Stimulated activated naive CD8-positive, alpha-beta T cell treated with anti-CD3 and anti-CD28 coated beads, Interleukin-15, amount 100 ng/mL, for 72 hours (primary cell): ENCODE results near the gene SGSM2.

ENCODE experiments used
- ATAC-seq: fragments of 150-1000 bp; cut with Tn5 transposase; 2 replicates; pipeline ENCODE4 v1.10.0; 2021; ENCODE audit warnings: mild to moderate bottlenecking, moderate library complexity
- DNase-seq, 2 donors: peaks; one replicate each; pipeline ENCODE4 v3.0.0; 2021 to 2022
- H3K27ac Mint-ChIP-seq, 2 donors: one replicate each; pipeline ENCODE4 v1.8.0; 2022; ENCODE audit warnings: mild to moderate bottlenecking in 2 of 2, mixed read lengths in 2 of 2, moderate library complexity in 2 of 2
- H3K27me3 Mint-ChIP-seq: one replicate; pipeline ENCODE4 v1.8.0; 2022; ENCODE audit warnings: mixed read lengths
- H3K4me1 Mint-ChIP-seq: one replicate; pipeline ENCODE4 v1.8.0; 2022; ENCODE audit warnings: mild to moderate bottlenecking, mixed read lengths
- H3K4me3 Mint-ChIP-seq, 2 donors: one replicate each; pipeline ENCODE4 v1.8.0; 2022; ENCODE audit warnings: mild to moderate bottlenecking in 2 of 2, mixed read lengths in 2 of 2, moderate library complexity in 1 of 2
- H3K9me3 Mint-ChIP-seq, 2 donors: one replicate each; pipeline ENCODE4 v1.8.0; 2022; ENCODE audit warnings: mixed read lengths in 2 of 2

The SGSM2 gene

DNA sequence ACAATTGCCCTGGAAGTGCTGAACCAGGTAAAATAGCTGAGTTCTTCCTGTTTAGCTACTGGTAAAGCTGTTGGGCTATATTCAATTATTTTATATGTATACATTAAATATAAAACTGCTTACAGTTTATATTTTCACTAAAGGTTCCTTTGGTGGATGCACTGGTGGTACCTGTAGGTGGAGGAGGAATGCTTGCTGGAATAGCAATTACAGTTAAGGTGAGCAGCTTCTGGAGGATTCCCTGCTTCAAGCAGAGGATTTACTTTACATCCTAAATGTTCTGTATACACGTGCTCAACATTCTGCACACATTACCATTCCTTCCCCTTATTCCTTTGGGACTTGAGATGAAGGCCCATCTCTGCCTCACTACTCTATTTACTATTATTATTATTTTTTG lies 15.9 kb upstream of the SGSM2 start:
- Mint-ChIP-seq H3K9me3 (no peaks in the 10 kb centered on the region), H3K27ac (no peak overlapping the region), H3K27me3 (no peaks in the 10 kb centered on the region), H3K4me1 (no peaks in the 10 kb centered on the region), H3K4me3 (no peak overlapping the region)
- DNase-seq (no peak), ATAC-seq (no peak)

GRCh38 chr17:2323629-2324314 lies 13.5 kb upstream of the SGSM2 start:
- no peak overlapping the region for H3K4me3 Mint-ChIP-seq
- DNase-seq (no peak), ATAC-seq (no peak)
- H3K27me3 Mint-ChIP-seq, result no peaks in the 10 kb centered on the region
- H3K9me3 Mint-ChIP-seq, result no peaks in the 10 kb centered on the region
- H3K4me1 Mint-ChIP-seq, result no peaks in the 10 kb centered on the region
- H3K27ac Mint-ChIP-seq, result no peak overlapping the region

GRCh38 chr17:2331303-2331702 lies 6.0 kb upstream of the SGSM2 start:
- H3K4me3 Mint-ChIP-seq, result no peak overlapping the region
- ATAC-seq (no peak), DNase-seq (no peak)
- H3K27ac Mint-ChIP-seq, result peak overlapping the region in 1 of 2 donors; percentile 71
- H3K27me3 Mint-ChIP-seq, result no peaks in the 10 kb centered on the region
- no peaks in the 10 kb centered on the region for H3K9me3 Mint-ChIP-seq
- peaks cover 13% of the 10 kb centered on the region for H3K4me1 Mint-ChIP-seq

DNA sequence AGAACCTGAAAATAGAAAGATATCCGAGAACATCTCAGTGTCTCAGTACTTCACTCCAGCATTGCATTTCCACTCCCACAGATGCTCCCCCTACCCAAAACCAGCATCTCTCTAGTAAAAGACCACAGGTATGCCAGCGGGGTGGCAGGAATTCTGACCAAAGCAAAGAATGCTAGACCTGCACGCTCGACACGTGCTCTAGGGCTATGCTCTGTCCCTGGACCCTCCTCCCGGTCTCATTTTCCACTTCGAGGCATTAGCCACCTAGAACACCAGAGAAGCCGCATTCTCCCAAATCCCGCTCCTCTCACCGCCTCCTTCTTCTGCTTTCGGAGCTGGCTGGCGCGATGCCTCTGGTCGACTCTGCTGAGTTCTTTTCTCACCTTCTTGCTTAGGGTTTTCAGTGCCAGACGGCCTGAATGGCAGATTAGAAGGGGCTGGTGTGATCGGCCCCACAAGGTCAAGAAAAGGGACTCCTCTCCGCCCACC lies 1.5 kb upstream of the SGSM2 start:
- H3K9me3 Mint-ChIP-seq, result no peaks in the 10 kb centered on the region
- peak overlapping the region; percentile 99 for H3K27ac Mint-ChIP-seq
- peak overlapping the region; percentile 100 for H3K4me3 Mint-ChIP-seq
- no peak for ATAC-seq
- H3K4me1 Mint-ChIP-seq, result peaks cover 14% of the 10 kb centered on the region
- H3K27me3 Mint-ChIP-seq, result no peaks in the 10 kb centered on the region
- no peak for DNase-seq

DNA sequence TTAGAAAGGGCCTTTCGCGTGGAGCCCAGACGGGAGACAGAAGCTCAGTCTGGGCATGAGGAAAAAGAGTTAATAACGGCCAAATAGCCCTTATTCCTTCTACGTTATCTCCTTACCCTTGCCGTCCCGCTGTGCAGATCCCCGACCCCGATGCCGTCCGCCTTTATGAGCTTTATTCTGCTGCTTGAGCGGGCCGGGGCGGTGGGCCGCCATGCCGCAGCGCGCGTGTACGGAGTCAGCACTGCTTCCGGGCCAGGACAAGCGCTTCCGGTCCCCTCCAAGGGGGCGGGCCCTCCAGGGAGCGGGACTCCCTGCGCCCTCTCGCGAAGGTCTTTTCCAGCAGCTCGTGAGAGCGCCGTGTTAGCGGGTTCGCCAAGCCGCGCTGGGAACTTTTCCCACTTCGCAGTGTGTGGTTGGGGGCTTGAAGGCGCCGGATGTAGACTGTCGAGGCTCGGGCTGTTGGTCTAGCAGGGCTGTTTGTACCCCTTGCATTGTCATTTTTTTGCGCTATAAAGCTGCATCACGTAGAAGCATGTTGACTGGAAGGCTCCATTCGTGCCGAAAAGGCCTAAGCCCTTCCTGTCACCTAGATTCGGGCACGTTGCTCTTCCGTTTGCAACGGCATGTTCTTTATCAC lies 968 bp upstream of the SGSM2 start, which contains the start of gene TSR1:
TSS of gene TSR1 (minus strand) at position 243 of the 637 bp plus-strand sequence. CDS start at position 213, 30 bp downstream.
- Mint-ChIP-seq H3K27ac (peak within 1 kb of the TSS; percentile 99), H3K27me3 (no peaks in the 10 kb centered on the region), H3K4me1 (peaks cover 14% of the 10 kb centered on the region), H3K4me3 (peak within 1 kb of the TSS; percentile 100), H3K9me3 (no peaks in the 10 kb centered on the region)
- DNase-seq (peak; percentile 84 to 89), ATAC-seq (peak; percentile 93)

GRCh38 chr17:2337544-2338314 lies 428 bp downstream of the SGSM2 start:
- Mint-ChIP-seq H3K9me3 (no peaks in the 10 kb centered on the region), H3K4me3 (peak overlapping the region; percentile 100), H3K4me1 (peaks cover 20% of the 10 kb centered on the region), H3K27me3 (no peaks in the 10 kb centered on the region), H3K27ac (peak overlapping the region in 1 of 2 donors; percentile 12)
- DNase-seq (peak; percentile 57), ATAC-seq (peak; percentile 51)

DNA sequence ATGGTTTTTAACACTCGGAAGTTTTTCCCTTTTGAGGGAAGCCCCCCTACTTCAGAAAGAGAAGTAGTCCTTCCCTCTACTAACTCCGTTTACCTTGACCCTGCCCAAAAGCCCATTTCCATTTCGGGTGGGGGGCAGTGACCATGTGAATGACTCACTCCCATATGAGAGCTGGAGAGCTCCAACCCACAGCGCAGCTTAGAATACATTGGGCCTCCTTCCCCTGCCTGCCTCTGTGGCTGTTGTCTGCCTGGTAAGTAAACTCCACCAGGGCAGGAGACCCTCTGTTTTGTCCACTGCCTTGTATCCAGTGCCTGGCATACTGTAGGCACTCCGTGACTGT lies 985 bp downstream of the SGSM2 start:
- H3K9me3 Mint-ChIP-seq, result no peaks in the 10 kb centered on the region
- ATAC-seq (no peak), DNase-seq (no peak)
- no peaks in the 10 kb centered on the region for H3K27me3 Mint-ChIP-seq
- peak overlapping the region; percentile 70 to 81 for H3K4me3 Mint-ChIP-seq
- peak overlapping the region; percentile 12 to 46 for H3K27ac Mint-ChIP-seq
- H3K4me1 Mint-ChIP-seq, result peaks cover 25% of the 10 kb centered on the region

GRCh38 chr17:2343421-2343820 lies 6.1 kb downstream of the SGSM2 start:
- Mint-ChIP-seq H3K9me3 (no peaks in the 10 kb centered on the region), H3K4me1 (peaks cover 33% of the 10 kb centered on the region), H3K4me3 (peak overlapping the region in 1 of 2 donors; percentile 11), H3K27me3 (no peaks in the 10 kb centered on the region), H3K27ac (peak overlapping the region in 1 of 2 donors; percentile 71)
- DNase-seq, result peak; percentile 45 to 61
- peak; percentile 91 for ATAC-seq

DNA sequence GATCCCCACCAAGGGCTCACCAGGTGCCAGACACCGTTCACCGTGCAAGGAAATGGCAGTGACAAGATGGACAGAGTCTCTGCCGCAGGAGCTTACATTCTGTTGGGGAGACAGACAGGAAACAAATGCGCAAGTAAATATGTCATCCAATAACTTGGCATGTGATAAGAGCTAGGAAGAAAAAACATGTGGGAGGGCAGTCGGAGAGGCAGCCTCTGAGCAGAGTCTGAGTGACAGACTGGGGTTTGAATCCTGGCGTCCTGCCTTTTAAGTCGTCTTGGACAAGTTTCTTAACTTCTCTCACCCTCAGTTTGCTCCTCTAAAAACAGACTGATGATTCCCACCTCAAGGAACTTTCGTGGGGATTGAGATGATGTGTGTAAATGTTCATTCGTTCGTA lies 7.2 kb downstream of the SGSM2 start:
- no peaks in the 10 kb centered on the region for H3K9me3 Mint-ChIP-seq
- peaks cover 27% of the 10 kb centered on the region for H3K4me1 Mint-ChIP-seq
- H3K27ac Mint-ChIP-seq, result no peak overlapping the region
- H3K4me3 Mint-ChIP-seq, result no peak overlapping the region
- no peak for DNase-seq
- ATAC-seq, result no peak
- H3K27me3 Mint-ChIP-seq, result no peaks in the 10 kb centered on the region

DNA sequence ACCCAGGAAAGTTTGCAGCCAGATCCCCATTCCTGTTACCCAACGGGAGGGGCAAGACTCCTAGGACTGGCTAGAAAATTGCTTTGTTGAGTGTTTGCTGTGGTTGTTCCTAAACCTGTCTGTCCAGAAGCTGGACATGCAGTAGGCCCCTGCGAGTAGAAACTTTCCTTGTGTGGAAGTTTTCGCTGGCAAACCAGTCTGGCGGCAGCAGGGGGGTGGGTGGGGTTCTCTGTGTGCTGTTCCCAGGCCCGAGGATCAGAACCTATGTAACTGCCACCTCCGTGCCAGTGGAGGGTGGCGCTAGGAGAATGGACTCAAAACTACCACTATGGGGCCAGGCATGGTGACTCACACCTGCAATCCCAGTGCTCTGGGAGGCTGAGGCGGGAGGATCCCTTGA lies 9.2 kb downstream of the SGSM2 start:
- no peaks in the 10 kb centered on the region for H3K9me3 Mint-ChIP-seq
- DNase-seq (no peak), ATAC-seq (no peak)
- no peaks in the 10 kb centered on the region for H3K27me3 Mint-ChIP-seq
- no peak overlapping the region for H3K4me3 Mint-ChIP-seq
- peaks cover 23% of the 10 kb centered on the region for H3K4me1 Mint-ChIP-seq
- H3K27ac Mint-ChIP-seq, result no peak overlapping the region

DNA sequence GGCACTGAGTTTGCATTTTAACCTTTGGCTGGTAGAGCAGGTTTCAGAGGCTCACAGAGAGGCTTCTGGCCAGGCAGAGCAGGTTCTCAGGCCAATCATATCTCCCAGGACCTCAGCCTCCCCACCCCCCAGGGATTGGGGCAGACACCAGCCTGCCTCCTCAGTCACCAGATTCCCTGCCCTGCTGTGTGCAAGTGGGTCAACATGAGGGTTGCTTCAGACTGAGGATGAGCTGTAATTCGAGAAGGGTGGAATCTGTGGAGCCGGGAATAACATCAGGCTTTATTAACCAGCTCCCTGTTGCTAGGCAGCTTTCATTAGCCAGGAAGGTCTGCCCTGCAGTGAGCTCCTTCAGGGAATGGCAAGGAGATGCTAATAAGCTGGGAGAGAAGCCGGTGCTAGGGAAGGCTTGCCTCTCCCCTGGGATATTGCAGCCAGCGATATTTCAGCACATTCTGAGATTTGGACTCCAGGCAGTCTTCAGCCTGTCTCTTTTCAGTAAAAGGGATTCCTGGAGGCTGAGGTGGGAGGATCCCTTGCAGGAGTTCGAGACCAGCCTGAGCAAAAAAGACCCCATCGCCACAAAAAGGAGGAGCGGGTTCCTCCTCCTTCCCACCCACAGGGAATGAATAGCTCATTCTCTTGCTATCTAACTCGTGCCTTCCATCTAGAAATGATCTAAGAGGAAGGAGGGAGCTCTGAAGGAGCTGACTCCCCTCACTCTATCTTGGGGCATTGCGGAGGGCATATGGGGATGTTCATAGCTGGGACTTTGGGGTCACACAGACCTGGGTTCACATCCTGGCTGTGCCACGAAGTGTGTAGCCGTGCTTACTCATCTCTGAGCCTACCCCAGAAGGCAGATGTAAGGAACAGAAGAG lies 10.7 kb downstream of the SGSM2 start:
- no peaks in the 10 kb centered on the region for H3K27me3 Mint-ChIP-seq
- H3K4me1 Mint-ChIP-seq, result peaks cover 24% of the 10 kb centered on the region
- DNase-seq, result no peak
- no peak for ATAC-seq
- H3K9me3 Mint-ChIP-seq, result no peaks in the 10 kb centered on the region
- H3K4me3 Mint-ChIP-seq, result no peak overlapping the region
- H3K27ac Mint-ChIP-seq, result peak overlapping the region in 1 of 2 donors; percentile 19

- Mint-ChIP-seq H3K9me3 (no peaks in the 10 kb centered on the region), H3K4me3 (no peak overlapping the region), H3K27ac (no peak overlapping the region), H3K27me3 (no peaks in the 10 kb centered on the region), H3K4me1 (peaks cover 26% of the 10 kb centered on the region)
- ATAC-seq (no peak), DNase-seq (no peak)
These were observed 14.0 kb downstream of the SGSM2 start for GRCh38 chr17:2351269-2351668.

GRCh38 chr17:2354311-2354710 lies 17.0 kb downstream of the SGSM2 start:
- no peaks in the 10 kb centered on the region for H3K27me3 Mint-ChIP-seq
- H3K4me1 Mint-ChIP-seq, result peaks cover 26% of the 10 kb centered on the region
- ATAC-seq (no peak), DNase-seq (no peak)
- H3K4me3 Mint-ChIP-seq, result no peak overlapping the region
- H3K27ac Mint-ChIP-seq, result no peak overlapping the region
- no peaks in the 10 kb centered on the region for H3K9me3 Mint-ChIP-seq

- Mint-ChIP-seq H3K4me3 (no peak overlapping the region), H3K27me3 (no peaks in the 10 kb centered on the region), H3K27ac (no peak overlapping the region), H3K4me1 (peaks cover 25% of the 10 kb centered on the region), H3K9me3 (no peaks in the 10 kb centered on the region)
- DNase-seq (no peak), ATAC-seq (no peak)
These were observed 19.9 kb downstream of the SGSM2 start for GRCh38 chr17:2357237-2357636.

DNA sequence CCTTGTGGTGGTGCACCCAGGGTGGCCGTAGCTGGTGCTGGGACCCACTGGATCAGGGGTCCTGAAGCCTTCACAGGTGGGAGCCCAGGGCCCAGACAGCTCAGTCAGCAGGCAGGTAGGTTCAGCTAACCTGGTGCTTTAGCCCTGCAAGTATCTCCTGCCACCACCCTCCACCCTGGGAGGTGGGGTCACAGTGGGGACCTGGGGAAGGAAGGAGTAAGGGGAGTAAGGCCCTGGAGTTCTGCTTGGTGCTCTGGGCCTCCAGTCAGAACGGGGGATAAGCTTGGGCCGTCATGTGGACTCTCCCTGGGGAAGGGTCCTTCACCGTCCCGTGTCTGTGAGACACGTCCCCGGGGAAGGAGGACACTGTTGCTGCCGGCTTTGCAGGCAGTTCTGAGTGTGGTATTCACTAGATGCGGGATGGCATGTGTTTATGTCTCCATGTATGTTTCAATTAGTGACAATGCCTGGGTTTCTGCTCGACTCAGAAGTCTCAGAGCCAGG lies 20.7 kb downstream of the SGSM2 start:
- H3K4me1 Mint-ChIP-seq, result peaks cover 17% of the 10 kb centered on the region
- H3K4me3 Mint-ChIP-seq, result no peak overlapping the region
- H3K27me3 Mint-ChIP-seq, result no peaks in the 10 kb centered on the region
- no peak overlapping the region for H3K27ac Mint-ChIP-seq
- ATAC-seq (no peak), DNase-seq (no peak)
- no peaks in the 10 kb centered on the region for H3K9me3 Mint-ChIP-seq
